HG03108 (cell line): ENCODE measurements around the gene COX7B2.

Experiments
- ATAC-seq: cut with Tn5 transposase; IDR thresholded peaks from one replicate; pipeline ENCODE4 v1.9.1; 2021; ENCODE audit warnings: moderate library complexity; ENCODE audit not compliant: unreplicated experiment

COX7B2 gene

GRCh38 chr4:46909078-46909477 lies at the start of gene COX7B2:
TSS of gene COX7B2 (minus strand) at chr4:46909245. CDS start at chr4:46735192, 174,053 bp downstream.
- ATAC-seq: no peak

- ATAC-seq: no peak
Observed at GRCh38 chr4:46956451-46956850, 47.4 kb upstream of the COX7B2 start.

- ATAC-seq: no peak
Observed at GRCh38 chr4:46955601-46956000, 46.6 kb upstream of the COX7B2 start.

- no peak for ATAC-seq
Observed at GRCh38 chr4:46954643-46955042, 45.6 kb upstream of the COX7B2 start.

GRCh38 chr4:46953564-46953963 lies 44.5 kb upstream of the COX7B2 start:
- no peak for ATAC-seq

- ATAC-seq: no peak
Observed at GRCh38 chr4:46952451-46952850, 43.4 kb upstream of the COX7B2 start.

- no peak for ATAC-seq
Observed at GRCh38 chr4:46950826-46951225, 41.8 kb upstream of the COX7B2 start.

GRCh38 chr4:46949822-46950221 lies 40.8 kb upstream of the COX7B2 start:
- no peak for ATAC-seq

GRCh38 chr4:46947541-46947940 lies 38.5 kb upstream of the COX7B2 start:
- no peak for ATAC-seq

GRCh38 chr4:46946919-46947536 lies 38.0 kb upstream of the COX7B2 start:
- no peak for ATAC-seq

- ATAC-seq: no peak
Observed at GRCh38 chr4:46945062-46945461, 36.0 kb upstream of the COX7B2 start.

- no peak for ATAC-seq
Observed at GRCh38 chr4:46944345-46944744, 35.3 kb upstream of the COX7B2 start.

GRCh38 chr4:46937493-46937892 lies 28.4 kb upstream of the COX7B2 start:
- no peak for ATAC-seq

GRCh38 chr4:46934726-46935125 lies 25.7 kb upstream of the COX7B2 start:
- no peak for ATAC-seq

- no peak for ATAC-seq
Observed at GRCh38 chr4:46933686-46934085, 24.6 kb upstream of the COX7B2 start.

GRCh38 chr4:46931981-46932380 lies 22.9 kb upstream of the COX7B2 start:
- no peak for ATAC-seq

GRCh38 chr4:46930891-46931290 lies 21.8 kb upstream of the COX7B2 start:
- ATAC-seq: no peak

GRCh38 chr4:46927201-46927600 lies 18.2 kb upstream of the COX7B2 start:
- no peak for ATAC-seq

GRCh38 chr4:46924789-46925529 lies 15.9 kb upstream of the COX7B2 start:
- ATAC-seq: no peak

- no peak for ATAC-seq
Observed at GRCh38 chr4:46922205-46922604, 13.2 kb upstream of the COX7B2 start.

- no peak for ATAC-seq
Observed at GRCh38 chr4:46908148-46908547, 897 bp downstream of the COX7B2 start.

- ATAC-seq: no peak
Observed at GRCh38 chr4:46900082-46900481, 9.0 kb downstream of the COX7B2 start.

- ATAC-seq: no peak
Observed at GRCh38 chr4:46894826-46895225, 14.2 kb downstream of the COX7B2 start.
